ENCODE data around the gene SYT3.

DNA sequence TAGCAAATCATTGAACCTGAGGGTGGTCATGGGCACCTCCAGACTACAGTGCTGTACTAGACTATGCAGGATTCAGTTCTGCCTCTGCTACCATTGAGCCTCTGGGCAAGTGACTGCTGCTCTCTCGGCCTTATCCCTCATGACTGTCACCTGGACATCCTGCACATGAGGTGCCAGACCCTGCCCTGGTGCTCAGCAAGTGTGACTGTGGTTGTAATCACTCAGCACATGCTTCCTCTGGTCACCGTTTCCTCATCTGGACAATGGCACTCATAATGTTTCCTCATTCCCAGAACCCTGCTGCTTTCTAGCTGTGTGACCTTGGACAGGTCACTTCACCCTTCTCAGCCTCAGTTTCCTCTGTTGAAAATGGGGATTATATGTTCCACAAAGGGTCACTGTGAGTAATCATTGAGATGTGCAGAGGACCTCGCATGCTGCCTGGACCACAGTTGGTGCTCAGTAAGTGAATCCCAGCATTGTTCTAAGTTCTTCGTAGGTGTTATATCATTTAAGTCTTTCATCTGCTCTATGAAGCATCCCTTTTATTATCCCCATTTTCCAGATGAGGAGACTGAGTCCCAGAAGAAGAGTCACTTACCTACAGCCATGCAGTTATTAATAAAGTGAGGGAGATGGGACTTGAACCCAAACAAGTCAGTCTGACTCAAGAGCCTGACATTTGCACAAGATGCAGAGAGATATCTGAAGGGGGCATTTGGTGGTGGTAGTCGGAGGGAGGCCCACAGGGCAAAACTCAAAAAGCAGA lies 3.2 kb downstream of the SYT3 start:
- TF ChIP-seq SUZ12 (IDR thresholded peaks at IDR 0.05; ENCODE audit: low read length), result no peak
- no peak for TF ChIP-seq ZNF274 (IDR thresholded peaks at IDR 0.05; ENCODE audit: borderline replicate concordance, extremely low read depth, low read length)

Measured in H1 (cell line).